ENCODE data around the gene UBE2L5.

UBE2L5 gene

DNA sequence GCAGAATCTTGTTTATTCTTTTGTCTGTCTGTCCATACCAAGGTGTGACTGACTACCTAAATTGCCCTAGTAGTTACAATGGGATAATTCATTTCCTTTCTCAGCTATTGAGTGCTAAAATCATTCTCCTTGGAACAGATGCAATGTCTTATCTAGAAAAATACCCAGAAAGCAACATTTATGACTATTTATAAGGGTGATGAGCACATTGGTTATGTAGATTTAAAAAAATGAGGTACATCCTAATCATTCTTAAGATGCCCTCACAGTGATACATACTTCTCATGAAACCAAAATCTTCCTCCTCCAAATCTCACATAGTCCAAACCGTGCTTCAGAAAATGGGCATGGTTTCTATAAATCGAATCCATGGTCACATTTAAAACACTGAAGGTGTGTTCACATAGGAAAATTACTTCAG, 11.6 kb upstream of the UBE2L5 start:
- DNase-seq (ENCODE audit: low read depth, low spot score), result peak; percentile 97
- peak overlapping the region; percentile 28 for H3K4me3 ChIP-seq
- no peaks in the 10 kb centered on the region for H3K9me3 ChIP-seq (ENCODE audit: low read depth, low read length)
- peak overlapping the region; percentile 80 for H3K9ac ChIP-seq (ENCODE audit: insufficient read length)
- H3K36me3 ChIP-seq (ENCODE audit: insufficient read depth, low read length), result no peaks in the 10 kb centered on the region
- peak overlapping the region; percentile 100 for H3K27ac ChIP-seq
- peak; percentile 48; the same call in 1 of the 2 replicates for TF ChIP-seq POLR2AphosphoS5 (IDR thresholded peaks at IDR 0.05; ENCODE audit: borderline replicate concordance, low read depth, low read length)
- TF ChIP-seq FOXP2 (optimal IDR thresholded peaks at IDR 0.05; ENCODE audit: control extremely low read depth, extremely low read length, insufficient read depth), result no peak

DNA sequence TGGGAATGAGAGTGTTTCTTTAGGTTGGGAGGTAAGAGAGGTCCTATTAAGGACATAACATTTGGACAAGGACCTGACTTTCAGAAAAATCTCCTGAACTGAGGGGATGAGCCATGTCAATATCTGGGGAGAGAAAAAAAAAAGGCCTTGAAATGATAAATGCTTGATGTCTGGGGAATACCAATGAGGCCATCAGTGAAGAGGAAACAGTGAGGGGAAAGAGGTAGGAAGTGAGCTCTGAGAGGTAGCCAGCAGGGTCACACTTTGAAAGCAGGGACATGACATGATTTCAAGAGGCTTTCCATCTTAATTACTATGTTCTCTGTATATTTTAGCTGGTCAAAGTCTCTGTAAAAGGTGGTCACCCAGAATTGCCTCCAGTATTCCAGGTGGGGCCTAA, 9.9 kb upstream of the UBE2L5 start:
- Histone ChIP-seq H3K9ac (ENCODE audit: insufficient read length) (peak overlapping the region; percentile 1), H3K9me3 (ENCODE audit: low read depth, low read length) (no peaks in the 10 kb centered on the region), H3K4me3 (no peak overlapping the region), H3K27ac (peak overlapping the region; percentile 100), H3K36me3 (ENCODE audit: insufficient read depth, low read length) (no peaks in the 10 kb centered on the region; the same call in 1 of the 2 replicates)
- TF ChIP-seq EZH2 (IDR thresholded peaks at IDR 0.05) (no peak), POLR2AphosphoS5 (IDR thresholded peaks at IDR 0.05; ENCODE audit: borderline replicate concordance, low read depth, low read length) (no peak), FOXP2 (optimal IDR thresholded peaks at IDR 0.05; ENCODE audit: control extremely low read depth, extremely low read length, insufficient read depth) (no peak)
- no peak for DNase-seq (ENCODE audit: low read depth, low spot score)

DNA sequence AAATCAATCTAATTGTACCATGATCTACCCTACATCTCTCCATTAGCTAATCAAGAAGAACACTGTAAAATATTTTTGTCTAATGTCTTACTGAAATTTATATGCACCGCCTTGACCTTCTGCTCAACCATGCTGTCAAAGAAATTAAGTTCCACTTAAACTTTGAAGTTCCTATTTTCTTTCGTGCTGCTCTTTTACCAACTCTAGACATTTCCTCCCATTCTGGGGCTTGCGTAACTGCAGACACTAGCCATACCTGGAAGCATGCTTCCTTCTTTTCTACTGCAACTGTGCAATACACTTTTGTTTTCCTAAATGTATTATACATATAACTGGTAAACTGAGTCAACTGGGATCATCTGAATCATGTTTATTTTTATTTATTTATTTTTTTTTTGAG, 8.5 kb upstream of the UBE2L5 start:
- TF ChIP-seq FOXP2 (optimal IDR thresholded peaks at IDR 0.05; ENCODE audit: control extremely low read depth, extremely low read length, insufficient read depth), result no peak
- TF ChIP-seq EZH2 (IDR thresholded peaks at IDR 0.05), result no peak
- TF ChIP-seq POLR2AphosphoS5 (IDR thresholded peaks at IDR 0.05; ENCODE audit: borderline replicate concordance, low read depth, low read length), result no peak
- no peak for DNase-seq (ENCODE audit: low read depth, low spot score)
- H3K36me3 ChIP-seq (ENCODE audit: insufficient read depth, low read length), result no peaks in the 10 kb centered on the region; the same call in 1 of the 2 replicates
- no peaks in the 10 kb centered on the region for H3K9me3 ChIP-seq (ENCODE audit: low read depth, low read length)
- H3K9ac ChIP-seq (ENCODE audit: insufficient read length), result no peak overlapping the region
- H3K27ac ChIP-seq, result peak overlapping the region; percentile 27; the same call in 1 of the 2 replicates
- no peak overlapping the region for H3K4me3 ChIP-seq

DNA sequence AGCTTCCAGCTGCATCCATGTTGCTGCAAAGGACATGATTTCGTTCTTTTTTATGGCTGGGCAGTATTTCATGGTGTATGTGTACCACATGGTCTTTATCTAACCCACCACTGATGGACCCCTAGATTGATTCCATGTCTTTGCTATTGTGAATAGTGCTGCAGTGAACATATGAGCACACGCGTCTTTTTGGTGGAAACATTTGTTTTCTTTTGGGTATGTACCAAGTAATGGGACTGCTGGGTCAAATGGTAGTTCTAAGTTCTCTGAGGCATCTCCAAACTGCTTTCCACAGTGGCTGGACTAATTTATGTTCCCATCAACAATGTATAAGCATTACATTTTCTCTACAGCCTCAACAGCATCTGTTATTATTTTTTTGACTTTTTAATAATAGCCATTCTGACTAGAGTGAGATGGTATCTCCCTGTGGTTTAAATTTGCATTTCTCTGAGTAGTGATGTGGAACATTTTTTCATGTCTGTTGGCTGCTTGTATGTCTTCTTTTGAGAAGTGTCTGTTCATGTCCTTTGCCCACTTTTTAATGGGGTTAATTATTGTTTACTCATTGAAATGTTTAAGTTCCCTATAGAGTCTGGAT, 6.8 kb upstream of the UBE2L5 start:
- Histone ChIP-seq H3K36me3 (ENCODE audit: insufficient read depth, low read length) (no peaks in the 10 kb centered on the region; the same call in 1 of the 2 replicates), H3K4me3 (peak overlapping the region; percentile 39), H3K9me3 (ENCODE audit: low read depth, low read length) (no peaks in the 10 kb centered on the region), H3K27ac (peak overlapping the region; percentile 96), H3K9ac (ENCODE audit: insufficient read length) (peak overlapping the region; percentile 81)
- no peak for DNase-seq (ENCODE audit: low read depth, low spot score)
- TF ChIP-seq EZH2 (IDR thresholded peaks at IDR 0.05), result no peak

DNA sequence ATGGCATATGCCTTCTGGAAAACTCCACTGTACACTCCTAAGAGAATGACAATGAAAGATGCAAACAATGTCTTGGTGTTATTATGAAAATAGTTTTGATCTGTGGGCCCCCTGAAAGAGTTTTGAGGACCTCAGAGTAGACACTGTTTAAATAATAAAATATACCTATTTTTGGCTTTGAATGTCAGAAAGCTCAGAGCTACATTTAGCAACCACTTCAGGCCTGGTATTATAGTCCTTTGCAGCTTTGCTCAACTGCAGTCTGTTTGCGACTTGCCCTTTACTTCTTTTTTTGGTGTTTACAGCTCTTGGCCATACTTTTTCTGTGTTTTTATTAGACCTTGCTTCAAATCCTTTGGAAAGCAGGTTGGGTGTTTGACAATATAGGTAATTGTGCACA, 5.8 kb upstream of the UBE2L5 start:
- H3K36me3 ChIP-seq (ENCODE audit: insufficient read depth, low read length), result no peaks in the 10 kb centered on the region; the same call in 1 of the 2 replicates
- H3K9ac ChIP-seq (ENCODE audit: insufficient read length), result no peak overlapping the region
- no peak for DNase-seq (ENCODE audit: low read depth, low spot score)
- TF ChIP-seq POLR2AphosphoS5 (IDR thresholded peaks at IDR 0.05; ENCODE audit: borderline replicate concordance, low read depth, low read length) (no peak), FOXP2 (optimal IDR thresholded peaks at IDR 0.05; ENCODE audit: control extremely low read depth, extremely low read length, insufficient read depth) (no peak), EZH2 (IDR thresholded peaks at IDR 0.05) (no peak)
- H3K9me3 ChIP-seq (ENCODE audit: low read depth, low read length), result no peaks in the 10 kb centered on the region
- peak overlapping the region; percentile 96 for H3K27ac ChIP-seq
- no peak overlapping the region for H3K4me3 ChIP-seq

DNA sequence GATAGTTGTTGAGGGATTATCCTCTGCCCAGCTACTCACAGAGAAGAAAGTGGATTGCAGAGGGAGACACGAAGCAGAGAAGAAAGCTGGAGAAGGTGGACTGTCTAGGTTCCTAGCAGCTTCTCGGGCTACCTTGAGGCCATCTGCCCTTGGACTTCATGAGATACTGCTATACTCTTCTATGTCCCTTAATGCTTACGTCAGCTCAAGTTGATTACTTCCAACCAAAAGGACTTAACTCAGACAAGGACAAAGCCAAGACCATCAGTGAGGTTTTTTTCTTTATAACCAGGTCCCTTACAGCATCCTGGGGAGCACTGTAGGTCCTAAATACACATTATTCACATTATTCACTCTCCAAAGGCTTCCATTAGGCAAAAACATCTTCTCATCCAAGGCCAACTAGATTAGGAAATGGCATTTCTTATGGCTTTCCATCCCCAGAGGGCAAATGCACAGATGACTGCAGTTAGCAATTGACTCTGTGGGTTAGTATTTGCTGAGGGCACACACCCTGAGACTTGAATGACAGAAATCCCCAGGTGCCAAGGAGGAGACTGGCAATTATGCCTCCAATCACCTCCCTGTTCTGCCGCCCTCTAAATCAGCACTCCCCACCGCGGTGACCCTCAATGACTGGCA, 4.1 kb upstream of the UBE2L5 start:
- Histone ChIP-seq H3K4me3 (0 out of 2 replicates have a peak overlapping the region, but pooled peaks have one; percentile 1), H3K9me3 (ENCODE audit: low read depth, low read length) (no peaks in the 10 kb centered on the region), H3K36me3 (ENCODE audit: insufficient read depth, low read length) (no peaks in the 10 kb centered on the region; the same call in 1 of the 2 replicates), H3K9ac (ENCODE audit: insufficient read length) (no peak overlapping the region), H3K27ac (peak overlapping the region; percentile 97)
- TF ChIP-seq POLR2AphosphoS5 (IDR thresholded peaks at IDR 0.05; ENCODE audit: borderline replicate concordance, low read depth, low read length) (no peak), FOXP2 (optimal IDR thresholded peaks at IDR 0.05; ENCODE audit: control extremely low read depth, extremely low read length, insufficient read depth) (no peak), EZH2 (IDR thresholded peaks at IDR 0.05) (no peak)
- no peak for DNase-seq (ENCODE audit: low read depth, low spot score)

DNA sequence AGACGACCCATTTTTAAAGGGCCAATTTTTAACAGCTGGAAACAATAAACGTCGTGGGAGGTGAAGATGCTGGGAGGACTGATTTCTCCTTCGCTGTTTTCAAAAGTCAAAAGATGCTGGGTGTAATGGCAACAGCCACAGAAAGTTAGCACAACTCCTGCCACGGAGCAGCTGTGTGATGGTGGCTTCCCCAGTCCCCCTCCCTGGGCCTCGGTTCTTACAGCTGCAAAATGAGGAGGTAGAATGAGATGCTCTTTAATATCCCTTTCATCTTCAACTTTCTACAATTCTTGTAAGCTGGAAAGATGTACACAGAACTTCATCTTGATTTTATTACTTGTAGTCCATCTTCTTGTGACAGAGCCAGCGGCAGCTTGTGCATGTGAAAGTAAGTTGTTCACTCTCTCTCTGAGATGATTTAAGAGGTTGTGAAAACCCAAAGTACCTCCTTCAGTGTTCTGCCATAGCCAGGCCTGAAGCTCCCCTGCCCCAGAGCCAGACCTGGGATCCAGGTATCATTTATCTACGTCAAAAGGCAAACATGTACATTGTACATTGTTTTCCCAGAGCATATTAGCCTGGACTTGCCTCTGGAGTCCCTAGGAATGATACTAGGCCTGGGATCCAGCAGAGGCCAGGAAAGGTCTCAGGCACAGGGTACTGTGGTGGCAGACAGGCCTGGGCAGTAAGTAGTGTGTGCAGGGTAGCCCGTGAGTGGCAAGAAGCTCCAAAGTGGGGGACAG, 3.4 kb upstream of the UBE2L5 start:
- Histone ChIP-seq H3K36me3 (ENCODE audit: insufficient read depth, low read length) (no peaks in the 10 kb centered on the region; the same call in 1 of the 2 replicates), H3K9ac (ENCODE audit: insufficient read length) (no peak overlapping the region), H3K4me3 (0 out of 2 replicates have a peak overlapping the region, but pooled peaks have one; percentile 1), H3K9me3 (ENCODE audit: low read depth, low read length) (no peaks in the 10 kb centered on the region), H3K27ac (peak overlapping the region; percentile 97)
- TF ChIP-seq FOXP2 (optimal IDR thresholded peaks at IDR 0.05; ENCODE audit: control extremely low read depth, extremely low read length, insufficient read depth) (no peak), EZH2 (IDR thresholded peaks at IDR 0.05) (no peak)
- DNase-seq (ENCODE audit: low read depth, low spot score), result no peak

Data from SK-N-MC (cell line).